HG02943 (cell line): ENCODE results near the gene ZNF346.
A peak's percentile ranks its signal among the peaks of the same experiment; 100 is the strongest.
"Not testable (repeated sequence)": the region's sequence is repeated elsewhere in the genome, so short reads cannot be mapped to it uniquely, and the experiment has no call there.

Source experiments
- ATAC-seq: cut with Tn5 transposase; IDR thresholded peaks from one replicate; pipeline ENCODE4 v1.9.1; 2021; ENCODE audit warnings: mild to moderate bottlenecking, low read depth, moderate library complexity; ENCODE audit not compliant: unreplicated experiment

Gene ZNF346

GRCh38 chr5:177022386-177023302, at the start of gene ZNF346:
Gene ZNF346, plus strand, starts transcription at chr5:177022696. Its CDS starts 43 bp downstream, at chr5:177022739.
- ATAC-seq, result no peak

- no peak for ATAC-seq
Measured at GRCh38 chr5:176979669-176980068, 42.8 kb upstream of the ZNF346 start.

- ATAC-seq, result no peak
Measured at GRCh38 chr5:176980818-176981217, 41.7 kb upstream of the ZNF346 start.

- ATAC-seq, result not testable (repeated sequence)
Measured at GRCh38 chr5:176983112-176983511, 39.4 kb upstream of the ZNF346 start.

GRCh38 chr5:176983593-176983992, 38.9 kb upstream of the ZNF346 start:
- not testable (repeated sequence) for ATAC-seq

GRCh38 chr5:176984176-176984575, 38.3 kb upstream of the ZNF346 start:
- ATAC-seq, result not testable (repeated sequence)

- no peak for ATAC-seq
Measured at GRCh38 chr5:176985516-176985915, 37.0 kb upstream of the ZNF346 start.

- ATAC-seq, result no peak
Measured at GRCh38 chr5:176986280-176986679, 36.2 kb upstream of the ZNF346 start.

- no peak for ATAC-seq
Measured at GRCh38 chr5:176987583-176987982, 34.9 kb upstream of the ZNF346 start.

- ATAC-seq, result not testable (repeated sequence)
Measured at GRCh38 chr5:176993081-176993480, 29.4 kb upstream of the ZNF346 start.

- no peak for ATAC-seq
Measured at GRCh38 chr5:176994460-176995121, 27.9 kb upstream of the ZNF346 start.

GRCh38 chr5:176995122-176995490, 27.4 kb upstream of the ZNF346 start:
- no peak for ATAC-seq

- no peak for ATAC-seq
Measured at GRCh38 chr5:176995896-176996767, 26.4 kb upstream of the ZNF346 start.

GRCh38 chr5:176996780-176997179, 25.7 kb upstream of the ZNF346 start:
- no peak for ATAC-seq

- no peak for ATAC-seq
Measured at GRCh38 chr5:176998828-176999227, 23.7 kb upstream of the ZNF346 start.

GRCh38 chr5:176999526-176999925, 23.0 kb upstream of the ZNF346 start:
- ATAC-seq, result not testable (repeated sequence)

- ATAC-seq, result no peak
Measured at GRCh38 chr5:177003649-177004048, 18.8 kb upstream of the ZNF346 start.

GRCh38 chr5:177004961-177005360, 17.5 kb upstream of the ZNF346 start:
- ATAC-seq, result no peak

GRCh38 chr5:177005619-177006264, 16.8 kb upstream of the ZNF346 start:
- peak; percentile 37 for ATAC-seq

- peak; percentile 78 for ATAC-seq
Measured at GRCh38 chr5:177006265-177006972, 16.1 kb upstream of the ZNF346 start, which contains the start of gene UIMC1. Gene UIMC1, minus strand, starts transcription at chr5:177006779. Its CDS starts 24,164 bp downstream, at chr5:176982615.
